ENCODE measurements around the gene PLEKHA1.

Gene PLEKHA1

GRCh38 chr10:122422266-122422989 lies 47.9 kb downstream of the PLEKHA1 start:
- DNase-seq (ENCODE audit: low read depth), result no peak

GRCh38 chr10:122424059-122424458 lies 49.6 kb downstream of the PLEKHA1 start:
- DNase-seq (ENCODE audit: low read depth), result no peak

- DNase-seq (ENCODE audit: low read depth), result no peak
Observed at GRCh38 chr10:122426829-122427228, 52.3 kb downstream of the PLEKHA1 start.

GRCh38 chr10:122427280-122427679 lies 52.8 kb downstream of the PLEKHA1 start:
- DNase-seq (ENCODE audit: low read depth), result no peak

GRCh38 chr10:122435212-122435827 lies 60.8 kb downstream of the PLEKHA1 start:
- no peak for DNase-seq (ENCODE audit: low read depth)

- DNase-seq (ENCODE audit: low read depth), result no peak
Observed at GRCh38 chr10:122441961-122442360, 67.5 kb downstream of the PLEKHA1 start.

GRCh38 chr10:122445469-122445868 lies 71.0 kb downstream of the PLEKHA1 start:
- DNase-seq (ENCODE audit: low read depth), result no peak

- no peak for DNase-seq (ENCODE audit: low read depth)
Observed at GRCh38 chr10:122445904-122446303, 71.4 kb downstream of the PLEKHA1 start.

- no peak for DNase-seq (ENCODE audit: low read depth)
Observed at GRCh38 chr10:122446668-122447423, 72.3 kb downstream of the PLEKHA1 start.

GRCh38 chr10:122448600-122448999 lies 74.1 kb downstream of the PLEKHA1 start:
- DNase-seq (ENCODE audit: low read depth), result no peak

GRCh38 chr10:122449153-122449552 lies 74.6 kb downstream of the PLEKHA1 start:
- no peak for DNase-seq (ENCODE audit: low read depth)

- no peak for DNase-seq (ENCODE audit: low read depth)
Observed at GRCh38 chr10:122450353-122450990, 76.0 kb downstream of the PLEKHA1 start.

- no peak for DNase-seq (ENCODE audit: low read depth)
Observed at GRCh38 chr10:122454071-122454470, 79.6 kb downstream of the PLEKHA1 start.

- DNase-seq (ENCODE audit: low read depth), result no peak
Observed at GRCh38 chr10:122454603-122455080, 80.1 kb downstream of the PLEKHA1 start, which contains the start of gene ARMS2. Gene ARMS2 (plus strand): TSS chr10:122454653. CDS start chr10:122454728, 75 bp downstream.

- DNase-seq (ENCODE audit: low read depth), result no peak
Observed at GRCh38 chr10:122455376-122456079, 81.0 kb downstream of the PLEKHA1 start.

- DNase-seq (ENCODE audit: low read depth), result no peak
Observed at GRCh38 chr10:122457934-122458333, 83.4 kb downstream of the PLEKHA1 start.

GRCh38 chr10:122458693-122459092 lies 84.2 kb downstream of the PLEKHA1 start:
- DNase-seq (ENCODE audit: low read depth), result no peak

GRCh38 chr10:122459561-122460273 lies 85.2 kb downstream of the PLEKHA1 start:
- no peak for DNase-seq (ENCODE audit: low read depth)

- DNase-seq (ENCODE audit: low read depth), result no peak
Observed at GRCh38 chr10:122460891-122461293, 86.4 kb downstream of the PLEKHA1 start.

GRCh38 chr10:122461367-122461728 lies 86.8 kb downstream of the PLEKHA1 start, which contains the start of gene HTRA1:
Gene HTRA1 (plus strand): TSS chr10:122461553. CDS start chr10:122461653, 100 bp downstream.
- DNase-seq (ENCODE audit: low read depth), result no peak
